ENCODE results near the gene MTO1.

MTO1 gene

DNA sequence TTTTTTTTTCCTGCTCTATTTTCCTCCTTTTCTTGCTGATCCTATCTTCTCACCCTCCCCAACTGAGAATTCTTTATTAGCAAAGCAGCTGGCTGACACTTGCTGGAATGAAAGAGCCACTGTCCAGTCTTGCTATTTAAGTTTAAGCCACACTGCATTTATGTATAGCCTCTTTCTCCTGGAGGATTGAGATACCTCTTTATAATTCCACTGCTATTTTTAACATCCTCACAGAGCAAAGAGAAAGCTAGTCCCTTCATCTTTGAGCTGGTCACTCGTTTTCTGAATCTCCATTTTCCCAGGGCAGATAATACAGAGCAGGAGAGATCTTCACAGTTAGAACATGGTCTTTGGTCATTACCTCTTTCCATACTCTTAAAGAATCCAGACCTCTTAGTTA is 95.3 kb downstream of the MTO1 start:
- H3K27ac ChIP-seq, result no peak overlapping the region
- H3K9ac ChIP-seq, result no peak overlapping the region
- no peaks in the 10 kb centered on the region for H3K9me3 ChIP-seq (ENCODE audit: control insufficient read depth, low read length)
- H3K79me2 ChIP-seq, result no peaks in the 10 kb centered on the region
- H3K4me1 ChIP-seq, result peaks cover 15% of the 10 kb centered on the region
- no peak overlapping the region for H3K4me3 ChIP-seq (ENCODE audit: low read depth, low read length)
- H3K36me3 ChIP-seq (ENCODE audit: control insufficient read depth, insufficient read depth, low read length), result no peaks in the 10 kb centered on the region
- no peak overlapping the region for H3K4me2 ChIP-seq (ENCODE audit: low read length)
- TF ChIP-seq, protein P1, sequence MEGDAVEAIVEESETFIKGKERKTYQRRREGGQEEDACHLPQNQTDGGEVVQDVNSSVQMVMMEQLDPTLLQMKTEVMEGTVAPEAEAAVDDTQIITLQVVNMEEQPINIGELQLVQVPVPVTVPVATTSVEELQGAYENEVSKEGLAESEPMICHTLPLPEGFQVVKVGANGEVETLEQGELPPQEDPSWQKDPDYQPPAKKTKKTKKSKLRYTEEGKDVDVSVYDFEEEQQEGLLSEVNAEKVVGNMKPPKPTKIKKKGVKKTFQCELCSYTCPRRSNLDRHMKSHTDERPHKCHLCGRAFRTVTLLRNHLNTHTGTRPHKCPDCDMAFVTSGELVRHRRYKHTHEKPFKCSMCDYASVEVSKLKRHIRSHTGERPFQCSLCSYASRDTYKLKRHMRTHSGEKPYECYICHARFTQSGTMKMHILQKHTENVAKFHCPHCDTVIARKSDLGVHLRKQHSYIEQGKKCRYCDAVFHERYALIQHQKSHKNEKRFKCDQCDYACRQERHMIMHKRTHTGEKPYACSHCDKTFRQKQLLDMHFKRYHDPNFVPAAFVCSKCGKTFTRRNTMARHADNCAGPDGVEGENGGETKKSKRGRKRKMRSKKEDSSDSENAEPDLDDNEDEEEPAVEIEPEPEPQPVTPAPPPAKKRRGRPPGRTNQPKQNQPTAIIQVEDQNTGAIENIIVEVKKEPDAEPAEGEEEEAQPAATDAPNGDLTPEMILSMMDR (IDR thresholded peaks at IDR 0.05), result no peak
- H3K27me3 ChIP-seq (ENCODE audit: control insufficient read depth, insufficient read depth, low read length), result no peaks in the 10 kb centered on the region
- H2AFZ ChIP-seq, result peak overlapping the region; percentile 60

Measured in parathyroid adenoma (tissue), 2 donors.